ENCODE measurements around the gene TREML1.

TREML1 gene

GRCh38 chr6:41135062-41135832 is 18.9 kb downstream of the TREML1 start:
- no peak for TF ChIP-seq CTCF (IDR thresholded peaks at IDR 0.05; ENCODE audit: control insufficient read depth, insufficient read depth, low read depth, low read length, missing control alignments)
- no peak for DNase-seq (ENCODE audit: low read depth)

GRCh38 chr6:41132254-41132653 is 21.9 kb downstream of the TREML1 start:
- DNase-seq (ENCODE audit: low read depth): no peak
- TF ChIP-seq CTCF (IDR thresholded peaks at IDR 0.05; ENCODE audit: control insufficient read depth, insufficient read depth, low read depth, low read length, missing control alignments): no peak

More at GRCh38 chr6:41135062-41135832, 18.9 kb downstream of the TREML1 start:
- H3K4me3 ChIP-seq (ENCODE audit: control insufficient read depth, low read depth, low read length): no peak overlapping the region

GRCh38 chr6:41125282-41125681 is 28.9 kb downstream of the TREML1 start:
- DNase-seq (ENCODE audit: low read depth): no peak
- H3K4me3 ChIP-seq (ENCODE audit: control insufficient read depth, low read depth, low read length): no peak overlapping the region
- TF ChIP-seq CTCF (IDR thresholded peaks at IDR 0.05; ENCODE audit: control insufficient read depth, insufficient read depth, low read depth, low read length, missing control alignments): no peak

More at GRCh38 chr6:41132254-41132653, 21.9 kb downstream of the TREML1 start:
- no peak overlapping the region for H3K4me3 ChIP-seq (ENCODE audit: control insufficient read depth, low read depth, low read length)

GRCh38 chr6:41122918-41123317 is 31.2 kb downstream of the TREML1 start:
- TF ChIP-seq CTCF (IDR thresholded peaks at IDR 0.05; ENCODE audit: control insufficient read depth, insufficient read depth, low read depth, low read length, missing control alignments): no peak
- no peak overlapping the region for H3K4me3 ChIP-seq (ENCODE audit: control insufficient read depth, low read depth, low read length)
- DNase-seq (ENCODE audit: low read depth): no peak

GRCh38 chr6:41122373-41122772 is 31.8 kb downstream of the TREML1 start:
- DNase-seq (ENCODE audit: low read depth): no peak

GRCh38 chr6:41120058-41120457 is 34.1 kb downstream of the TREML1 start:
- TF ChIP-seq CTCF (IDR thresholded peaks at IDR 0.05; ENCODE audit: control insufficient read depth, insufficient read depth, low read depth, low read length, missing control alignments): no peak
- H3K4me3 ChIP-seq (ENCODE audit: control insufficient read depth, low read depth, low read length): no peak overlapping the region
- no peak for DNase-seq (ENCODE audit: low read depth)

More at GRCh38 chr6:41122373-41122772, 31.8 kb downstream of the TREML1 start:
- no peak overlapping the region for H3K4me3 ChIP-seq (ENCODE audit: control insufficient read depth, low read depth, low read length)
- TF ChIP-seq CTCF (IDR thresholded peaks at IDR 0.05; ENCODE audit: control insufficient read depth, insufficient read depth, low read depth, low read length, missing control alignments): no peak

Measured in AG09309 (cell line).